ENCODE data around the gene GTF3C5. TPM values are rescaled to one million over a fixed set of nuclear protein-coding genes. Genes with fewer than 3 reads are reported as not detected.

The GTF3C5 gene
- total and polyA plus RNA-seq, 9 of the 15 experiments (the other 6 are each of a cell fraction or from before 2014, with no cell fraction given) = 3.8 to 118 (median 83.7) TPM

DNA sequence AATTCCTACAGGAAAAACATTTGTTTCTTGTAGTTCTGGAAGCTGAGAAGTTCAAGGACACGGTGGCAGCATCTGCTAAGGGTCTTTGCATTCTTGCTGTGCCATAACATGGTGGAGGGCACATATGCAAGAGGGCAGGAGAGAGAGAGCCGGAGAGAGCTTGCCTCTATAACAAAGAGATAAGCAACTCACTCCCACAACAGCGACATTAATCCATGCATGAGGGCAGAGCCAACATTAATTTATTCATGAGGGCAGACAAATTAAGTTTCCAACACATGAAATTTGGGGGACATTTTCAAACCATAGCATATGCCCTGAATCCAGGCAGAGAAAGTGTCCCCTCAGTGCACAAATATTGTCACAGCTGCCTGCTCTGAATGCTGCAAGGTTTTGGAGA, 4.4 kb upstream of the GTF3C5 start:
- WGBS (ENCODE audit: insufficient coverage, low coverage, missing lambda C conversion rate) = 10% methylated on average over 3 of the region's 3 CpGs
- ATAC-seq = no peak
- TF ChIP-seq CHD2 (IDR thresholded peaks at IDR 0.05; ENCODE audit: low read depth, low read length) (no peak), ZNF197 (CRISPR knock-in tag; IDR thresholded peaks at IDR 0.05; ENCODE audit: low read depth) (no peak), POLR2AphosphoS5 (IDR thresholded peaks at IDR 0.05; ENCODE audit: control insufficient read depth, insufficient read depth, low read depth, low read length) (no peak), PURB (CRISPR knock-in tag; IDR thresholded peaks at IDR 0.05; ENCODE audit: low read depth) (no peak), ZNF239 (CRISPR knock-in tag; IDR thresholded peaks at IDR 0.05) (no peak)
- intact Hi-C loops (cut with micrococcal nuclease) = loop anchor here (5.0 kb wide), 1 partner anchor 121 kb away; no protein-coding TSS in a partner anchor
- CTCF ChIA-PET (ENCODE audit: low intra/inter-chr PET ratio) = no interaction called here
- H4K20me1 ChIP-seq (replicated peaks; ENCODE audit: control insufficient read depth, insufficient read depth, low read length) = no peaks in the 10 kb centered on the region
- H3K9me3 ChIP-seq (replicated peaks; ENCODE audit: control insufficient read depth, insufficient read depth, low read depth, low read length) = 0 out of 2 replicates have a peak, but pooled peaks cover under 1% of the 10 kb centered on the region
- no peaks in the 10 kb centered on the region for H3K9me1 ChIP-seq (ENCODE audit: control insufficient read depth, insufficient read depth, low read length)
- H3K36me3 ChIP-seq (ENCODE audit: control insufficient read depth, insufficient read depth, low read length) = peaks cover 4% of the 10 kb centered on the region; the same call in 2 of the 3 replicates
- H3K4me2 ChIP-seq (ENCODE audit: insufficient read depth, low read length) = no peak overlapping the region; the same call in 1 of the 2 replicates
- H2AFZ ChIP-seq (ENCODE audit: low read depth, low read length) = peak overlapping the region; percentile 64
- H3K4me1 ChIP-seq (replicated peaks in 1 of 2; ENCODE audit: control insufficient read depth in 2 of 2, insufficient read depth in 2 of 2, low read length in 2 of 2) = peaks cover 33 to 34% of the 10 kb centered on the region in 2 experiments; a peak in 4 of 5 replicates
- no peak for FAIRE-seq
- in situ Hi-C loops (cut with MboI) = no loop called here
- no peaks in the 10 kb centered on the region for H3K27me3 ChIP-seq (ENCODE audit: control insufficient read depth in 2 of 2, insufficient read depth in 2 of 2, low read length in 2 of 2)
- H3K4me3 ChIP-seq = no peak overlapping the region
- peaks cover 29% of the 10 kb centered on the region for H3K79me2 ChIP-seq (ENCODE audit: control insufficient read depth, insufficient read depth, low read length)
- BruUV-seq (replicated peaks) = no TSS peak
- POLR2A ChIA-PET = interaction anchor here (0.9 to 1.6 kb wide), 3 partner anchors 21 to 118 kb away, joined by 3 to 4 read pairs (median 4); no protein-coding TSS in a partner anchor
- peak overlapping the region; percentile 33; the same call in 2 of the 3 replicates for H3K27ac ChIP-seq (ENCODE audit: extremely low read depth, low read depth, low read length)
- DNase-seq (ENCODE audit: extremely low read depth in 1 of 4, low spot score in 3 of 4) = no peak
- H3K9ac ChIP-seq (ENCODE audit: insufficient read depth in 1 of 2, low read depth in 2 of 2, low read length in 2 of 2) = peak overlapping the region; percentile 29 to 31; a peak in 1 of 4 replicates

DNA sequence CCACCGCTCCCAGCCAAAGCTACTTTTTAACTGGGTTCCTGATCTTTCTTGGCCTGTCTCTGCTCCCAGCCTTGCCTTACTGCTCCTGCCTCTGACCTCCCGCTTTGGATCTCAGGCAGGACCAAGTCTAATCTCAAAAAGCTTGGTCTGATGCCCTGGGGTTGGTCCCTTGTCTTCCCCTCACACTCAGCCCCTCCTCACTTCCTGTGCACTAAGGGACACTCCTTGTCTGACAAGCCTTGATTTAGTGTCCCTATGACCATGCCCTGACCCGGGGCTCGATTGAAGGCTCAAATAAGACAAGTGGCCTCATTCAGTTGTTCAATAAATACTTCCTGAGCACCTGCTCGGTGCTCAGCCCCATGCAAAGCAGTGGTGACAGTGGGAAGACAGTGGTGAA, 3.7 kb upstream of the GTF3C5 start:
- Histone ChIP-seq H3K4me3 (no peak overlapping the region), H3K27me3 (ENCODE audit: control insufficient read depth in 2 of 2, insufficient read depth in 2 of 2, low read length in 2 of 2) (no peaks in the 10 kb centered on the region), H3K36me3 (ENCODE audit: control insufficient read depth, insufficient read depth, low read length) (peaks cover 5% of the 10 kb centered on the region), H3K9ac (ENCODE audit: insufficient read depth in 1 of 2, low read depth in 2 of 2, low read length in 2 of 2) (peak overlapping the region; percentile 1 to 37; a peak in 3 of 4 replicates), H3K9me1 (ENCODE audit: control insufficient read depth, insufficient read depth, low read length) (no peaks in the 10 kb centered on the region), H2AFZ (ENCODE audit: low read depth, low read length) (peak overlapping the region; percentile 64), H4K20me1 (replicated peaks; ENCODE audit: control insufficient read depth, insufficient read depth, low read length) (no peaks in the 10 kb centered on the region), H3K4me2 (ENCODE audit: insufficient read depth, low read length) (peak overlapping the region; percentile 34), H3K79me2 (ENCODE audit: control insufficient read depth, insufficient read depth, low read length) (peaks cover 36% of the 10 kb centered on the region), H3K4me1 (replicated peaks in 1 of 2; ENCODE audit: control insufficient read depth in 2 of 2, insufficient read depth in 2 of 2, low read length in 2 of 2) (peaks cover 36 to 39% of the 10 kb centered on the region in 2 experiments; a peak in 4 of 5 replicates), H3K27ac (ENCODE audit: extremely low read depth, low read depth, low read length) (peak overlapping the region; percentile 50; the same call in 2 of the 3 replicates), H3K9me3 (replicated peaks; ENCODE audit: control insufficient read depth, insufficient read depth, low read depth, low read length) (0 out of 2 replicates have a peak, but pooled peaks cover 3% of the 10 kb centered on the region)
- ATAC-seq (peak; percentile 25), DNase-seq (ENCODE audit: extremely low read depth in 1 of 4, low spot score in 3 of 4) (peak in 2 of 4 experiments; percentile 80 to 89), FAIRE-seq (peak; percentile 88)
- CTCF ChIA-PET (ENCODE audit: low intra/inter-chr PET ratio) = no interaction called here
- intact Hi-C loops (cut with micrococcal nuclease) = loop anchor here (1.0 to 5.0 kb wide), 2 partner anchors 49 to 120 kb away; partner anchors contain the start of gene GFI1B
- in situ Hi-C loops (cut with MboI) = no loop called here
- POLR2A ChIA-PET = interaction anchor here (0.7 to 1.6 kb wide), 3 partner anchors 22 to 89 kb away, joined by 3 to 4 read pairs (median 3); no protein-coding TSS in a partner anchor
- WGBS (ENCODE audit: insufficient coverage, low coverage, missing lambda C conversion rate) = 5% methylated on average over 5 of the region's 5 CpGs
- BruUV-seq (replicated peaks) = no TSS peak
- TF ChIP-seq, protein P1, sequence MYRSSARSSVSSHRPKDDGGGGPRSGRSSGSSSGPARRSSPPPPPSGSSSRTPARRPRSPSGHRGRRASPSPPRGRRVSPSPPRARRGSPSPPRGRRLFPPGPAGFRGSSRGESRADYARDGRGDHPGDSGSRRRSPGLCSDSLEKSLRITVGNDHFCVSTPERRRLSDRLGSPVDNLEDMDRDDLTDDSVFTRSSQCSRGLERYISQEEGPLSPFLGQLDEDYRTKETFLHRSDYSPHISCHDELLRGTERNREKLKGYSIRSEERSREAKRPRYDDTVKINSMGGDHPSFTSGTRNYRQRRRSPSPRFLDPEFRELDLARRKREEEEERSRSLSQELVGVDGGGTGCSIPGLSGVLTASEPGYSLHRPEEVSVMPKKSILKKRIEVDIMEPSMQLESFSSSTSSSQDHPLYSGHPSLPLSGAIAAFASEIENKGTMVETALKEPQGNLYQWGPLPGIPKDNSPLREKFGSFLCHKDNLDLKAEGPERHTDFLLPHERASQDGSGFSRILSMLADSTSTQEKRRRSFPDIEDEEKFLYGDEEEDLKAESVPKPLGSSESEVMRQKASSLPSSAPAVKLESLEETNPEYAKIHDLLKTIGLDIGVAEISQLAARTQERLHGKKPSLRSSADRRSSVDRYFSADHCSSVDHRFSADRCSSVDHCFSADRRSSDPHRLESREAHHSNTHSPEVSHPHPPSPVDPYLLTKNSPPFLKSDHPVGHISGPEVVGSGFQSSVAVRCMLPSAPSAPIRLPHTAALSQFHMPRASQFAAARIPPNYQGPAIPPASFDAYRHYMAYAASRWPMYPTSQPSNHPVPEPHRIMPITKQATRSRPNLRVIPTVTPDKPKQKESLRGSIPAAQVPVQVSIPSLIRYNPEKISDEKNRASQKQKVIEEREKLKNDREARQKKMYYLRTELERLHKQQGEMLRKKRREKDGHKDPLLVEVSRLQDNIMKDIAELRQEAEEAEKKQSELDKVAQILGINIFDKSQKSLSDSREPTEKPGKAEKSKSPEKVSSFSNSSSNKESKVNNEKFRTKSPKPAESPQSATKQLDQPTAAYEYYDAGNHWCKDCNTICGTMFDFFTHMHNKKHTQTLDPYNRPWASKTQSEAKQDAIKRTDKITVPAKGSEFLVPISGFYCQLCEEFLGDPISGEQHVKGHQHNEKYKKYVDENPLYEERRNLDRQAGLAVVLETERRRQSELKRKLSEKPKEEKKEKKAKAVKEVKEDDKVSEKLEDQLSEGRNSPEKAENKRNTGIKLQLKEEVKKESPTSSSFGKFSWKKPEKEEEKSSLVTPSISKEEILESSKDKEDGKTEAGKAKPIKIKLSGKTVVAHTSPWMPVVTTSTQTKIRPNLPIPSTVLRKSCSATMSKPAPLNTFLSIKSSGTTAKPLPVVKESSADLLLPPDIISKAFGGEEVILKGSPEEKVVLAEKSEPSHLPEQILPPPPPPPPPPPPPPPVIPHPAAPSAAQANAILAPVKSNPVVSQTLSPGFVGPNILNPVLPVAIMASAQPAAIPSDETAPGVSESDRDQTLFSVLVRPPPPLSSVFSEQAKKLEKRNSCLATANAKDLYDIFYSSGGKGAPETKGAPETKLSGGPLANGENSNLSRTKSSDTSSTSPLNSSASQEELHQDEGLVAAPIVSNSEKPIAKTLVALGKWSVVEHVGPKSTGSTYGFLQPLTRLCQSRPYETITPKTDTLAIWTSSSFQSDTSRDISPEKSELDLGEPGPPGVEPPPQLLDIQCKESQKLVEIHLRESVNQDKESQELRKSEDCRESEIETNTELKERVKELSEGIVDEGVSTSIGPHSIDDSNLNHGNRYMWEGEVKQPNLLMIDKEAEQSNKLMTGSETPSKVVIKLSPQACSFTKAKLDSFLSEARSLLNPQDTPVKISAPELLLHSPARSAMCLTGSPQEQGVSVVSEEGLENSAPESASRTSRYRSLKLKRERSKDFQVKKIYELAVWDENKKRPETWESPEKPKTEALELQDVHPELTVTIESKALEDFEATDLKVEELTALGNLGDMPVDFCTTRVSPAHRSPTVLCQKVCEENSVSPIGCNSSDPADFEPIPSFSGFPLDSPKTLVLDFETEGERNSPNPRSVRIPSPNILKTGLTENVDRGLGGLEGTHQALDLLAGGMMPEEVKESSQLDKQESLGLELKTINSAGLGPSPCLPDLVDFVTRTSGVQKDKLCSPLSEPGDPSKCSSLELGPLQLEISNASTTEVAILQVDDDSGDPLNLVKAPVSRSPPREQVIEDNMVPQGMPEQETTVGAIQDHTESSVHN (IDR thresholded peaks at IDR 0.05; ENCODE audit: borderline replicate concordance in 1 of 2, low read depth in 1 of 2) = no peak
